Stimulated activated naive CD8-positive, alpha-beta T cell treated with anti-CD3 and anti-CD28 coated beads, Interleukin-15, Interleukin-2, amounts not matched to agents 100 ng/mL and 50 ng/mL, for 24 hours (primary cell): ENCODE results near the gene HTATIP2.
A peak's percentile ranks its signal among the peaks of the same experiment; 100 is the strongest.
"Not testable (repeated sequence)": the region's sequence is repeated elsewhere in the genome, so short reads cannot be mapped to it uniquely, and the experiment has no call there.

ENCODE experiments used
- H3K27ac Mint-ChIP-seq: one replicate; pipeline ENCODE4 v1.8.0; 2021; ENCODE audit warnings: mild to moderate bottlenecking, mixed read lengths
- H3K27me3 Mint-ChIP-seq: one replicate; pipeline ENCODE4 v1.8.0; 2021; ENCODE audit warnings: mixed read lengths
- H3K36me3 Mint-ChIP-seq: one replicate; pipeline ENCODE4 v1.8.0; 2021; ENCODE audit warnings: low read depth, mixed read lengths
- H3K4me1 Mint-ChIP-seq: one replicate; pipeline ENCODE4 v1.8.0; 2021; ENCODE audit warnings: low read depth, mixed read lengths
- H3K4me3 Mint-ChIP-seq: one replicate; pipeline ENCODE4 v1.8.0; 2021; ENCODE audit warnings: mild to moderate bottlenecking, mixed read lengths
- H3K9me3 Mint-ChIP-seq: one replicate; pipeline ENCODE4 v1.8.0; 2021; ENCODE audit warnings: mixed read lengths

HTATIP2 gene

GRCh38 chr11:20362481-20362880 lies 1.0 kb upstream of the HTATIP2 start:
- peaks cover 6% of the 10 kb centered on the region for H3K36me3 Mint-ChIP-seq
- H3K4me1 Mint-ChIP-seq: peaks cover 60% of the 10 kb centered on the region
- no peaks in the 10 kb centered on the region for H3K9me3 Mint-ChIP-seq
- peak overlapping the region; percentile 85 for H3K4me3 Mint-ChIP-seq
- no peaks in the 10 kb centered on the region for H3K27me3 Mint-ChIP-seq
- peak overlapping the region; percentile 94 for H3K27ac Mint-ChIP-seq

- peaks cover 9% of the 10 kb centered on the region for H3K36me3 Mint-ChIP-seq
- H3K27me3 Mint-ChIP-seq: no peaks in the 10 kb centered on the region
- H3K27ac Mint-ChIP-seq: peak overlapping the region; percentile 94
- H3K9me3 Mint-ChIP-seq: no peaks in the 10 kb centered on the region
- H3K4me3 Mint-ChIP-seq: peak overlapping the region; percentile 85
- H3K4me1 Mint-ChIP-seq: peaks cover 66% of the 10 kb centered on the region
Observed at GRCh38 chr11:20363149-20363499, 390 bp upstream of the HTATIP2 start.

DNA sequence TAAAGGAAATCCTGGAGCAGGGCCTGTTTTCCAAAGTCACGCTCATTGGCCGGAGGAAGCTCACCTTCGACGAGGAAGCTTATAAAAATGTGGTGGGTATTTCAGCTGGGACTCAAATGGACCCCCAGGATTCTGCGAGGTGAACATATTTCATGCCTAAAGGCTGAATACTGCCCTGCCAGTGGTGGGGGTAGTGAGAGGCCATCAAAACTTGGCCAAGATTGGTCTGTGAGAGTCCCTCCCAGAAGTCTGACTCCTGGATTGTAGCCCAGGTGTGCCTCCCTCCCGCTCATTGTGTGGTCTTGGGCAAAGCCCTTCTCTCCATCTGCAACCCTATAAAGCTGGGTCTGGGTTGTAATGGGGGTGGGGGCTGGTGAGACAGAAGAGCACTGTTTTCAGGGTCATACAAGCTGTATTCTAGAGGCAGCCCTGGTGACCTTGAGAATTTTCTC lies 853 bp downstream of the HTATIP2 start:
- Mint-ChIP-seq H3K27ac (peak overlapping the region; percentile 87), H3K9me3 (no peaks in the 10 kb centered on the region), H3K4me3 (peak overlapping the region; percentile 85), H3K4me1 (peaks cover 75% of the 10 kb centered on the region), H3K36me3 (peaks cover 22% of the 10 kb centered on the region), H3K27me3 (no peaks in the 10 kb centered on the region)

- not testable (repeated sequence) for H3K27me3 Mint-ChIP-seq, H3K9me3 Mint-ChIP-seq
- peak overlapping the region; percentile 85 for H3K4me3 Mint-ChIP-seq
- H3K4me1 Mint-ChIP-seq: peaks cover 71% of the 10 kb centered on the region
- H3K36me3 Mint-ChIP-seq: peaks cover 31% of the 10 kb centered on the region
- peak overlapping the region; percentile 45 for H3K27ac Mint-ChIP-seq
Observed at GRCh38 chr11:20365465-20365864, 2.0 kb downstream of the HTATIP2 start.

DNA sequence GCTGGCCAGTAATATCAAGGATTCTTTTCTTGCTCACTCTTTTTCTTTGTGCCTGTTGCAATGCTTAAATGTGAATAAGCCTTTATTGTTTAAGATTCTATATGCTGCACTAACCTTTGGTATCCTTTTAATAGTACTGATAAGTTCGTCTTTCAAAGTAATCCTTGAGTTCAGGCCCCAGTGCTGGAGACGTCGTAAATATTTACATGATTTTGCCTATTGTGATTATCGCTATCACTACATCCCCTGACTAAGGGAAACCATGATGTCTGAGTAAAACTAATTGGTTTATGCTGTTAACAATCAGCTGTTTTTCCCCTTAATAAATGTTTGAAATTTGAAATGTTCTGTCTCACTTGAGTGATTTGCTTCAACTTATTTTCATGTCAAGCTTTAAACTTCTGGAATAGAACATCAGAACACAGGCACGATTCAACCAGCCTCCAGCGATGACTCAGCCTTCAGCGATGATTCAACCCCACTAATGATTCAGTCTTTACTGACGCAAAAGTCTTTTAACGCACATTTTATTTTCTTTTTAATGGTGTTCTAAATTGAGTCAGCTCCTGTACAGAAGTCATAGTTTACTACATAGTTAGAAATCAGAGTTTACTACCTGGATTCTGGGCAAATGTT lies 3.9 kb downstream of the HTATIP2 start:
- Mint-ChIP-seq H3K36me3 (peaks cover 37% of the 10 kb centered on the region), H3K4me1 (peaks cover 59% of the 10 kb centered on the region), H3K27ac (peak overlapping the region; percentile 75), H3K9me3 (no peaks in the 10 kb centered on the region), H3K27me3 (no peaks in the 10 kb centered on the region), H3K4me3 (peak overlapping the region; percentile 21)

- peaks cover 44% of the 10 kb centered on the region for H3K36me3 Mint-ChIP-seq
- peak overlapping the region; percentile 42 for H3K4me3 Mint-ChIP-seq
- no peaks in the 10 kb centered on the region for H3K27me3 Mint-ChIP-seq
- no peak overlapping the region for H3K27ac Mint-ChIP-seq
- peaks cover 49% of the 10 kb centered on the region for H3K4me1 Mint-ChIP-seq
- H3K9me3 Mint-ChIP-seq: no peaks in the 10 kb centered on the region
Observed at GRCh38 chr11:20368438-20368837, 4.9 kb downstream of the HTATIP2 start.

GRCh38 chr11:20369826-20370225 lies 6.3 kb downstream of the HTATIP2 start:
- H3K4me3 Mint-ChIP-seq: no peak overlapping the region
- H3K9me3 Mint-ChIP-seq: no peaks in the 10 kb centered on the region
- no peaks in the 10 kb centered on the region for H3K27me3 Mint-ChIP-seq
- H3K4me1 Mint-ChIP-seq: peaks cover 48% of the 10 kb centered on the region
- H3K36me3 Mint-ChIP-seq: peaks cover 56% of the 10 kb centered on the region
- H3K27ac Mint-ChIP-seq: no peak overlapping the region

DNA sequence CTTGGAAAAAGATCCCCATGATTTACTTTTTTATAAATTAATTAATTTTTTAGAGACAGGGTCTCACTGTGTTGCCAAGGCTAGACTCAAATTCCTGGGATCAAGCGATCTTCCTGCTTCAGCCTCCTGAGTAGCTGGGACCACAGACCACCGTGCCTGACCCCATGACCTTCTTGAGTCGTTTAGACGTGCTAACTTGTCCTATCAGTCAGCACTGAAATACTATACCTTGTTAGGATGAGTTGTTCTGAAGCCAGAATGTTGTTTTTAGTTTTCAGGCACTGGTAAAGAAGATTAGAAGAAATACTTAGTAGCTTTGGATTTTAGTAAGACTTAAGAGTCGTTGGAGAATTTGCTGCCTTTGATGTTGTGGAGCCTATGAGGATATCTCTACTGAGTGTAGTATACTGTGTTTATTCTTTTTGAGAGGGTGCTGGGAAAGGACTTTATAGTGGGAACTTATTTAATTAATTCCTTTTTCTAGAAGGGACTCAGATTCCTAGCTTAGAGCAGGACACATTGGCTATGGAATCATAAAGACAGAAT lies 8.6 kb downstream of the HTATIP2 start:
- peaks cover 70% of the 10 kb centered on the region for H3K36me3 Mint-ChIP-seq
- H3K27ac Mint-ChIP-seq: no peak overlapping the region
- no peaks in the 10 kb centered on the region for H3K27me3 Mint-ChIP-seq
- no peak overlapping the region for H3K4me3 Mint-ChIP-seq
- H3K4me1 Mint-ChIP-seq: peaks cover 28% of the 10 kb centered on the region
- H3K9me3 Mint-ChIP-seq: no peaks in the 10 kb centered on the region

- no peaks in the 10 kb centered on the region for H3K27me3 Mint-ChIP-seq
- no peak overlapping the region for H3K27ac Mint-ChIP-seq
- peaks cover 69% of the 10 kb centered on the region for H3K36me3 Mint-ChIP-seq
- H3K4me1 Mint-ChIP-seq: peaks cover 19% of the 10 kb centered on the region
- no peaks in the 10 kb centered on the region for H3K9me3 Mint-ChIP-seq
- H3K4me3 Mint-ChIP-seq: no peak overlapping the region
Observed at GRCh38 chr11:20373147-20373546, 9.6 kb downstream of the HTATIP2 start.

GRCh38 chr11:20373568-20374209 lies 10.2 kb downstream of the HTATIP2 start:
- Mint-ChIP-seq H3K9me3 (no peaks in the 10 kb centered on the region), H3K4me1 (peaks cover 13% of the 10 kb centered on the region), H3K27me3 (no peaks in the 10 kb centered on the region), H3K36me3 (peaks cover 64% of the 10 kb centered on the region), H3K4me3 (no peak overlapping the region), H3K27ac (no peak overlapping the region)

GRCh38 chr11:20374741-20375300 lies 11.3 kb downstream of the HTATIP2 start:
- Mint-ChIP-seq H3K27me3 (no peaks in the 10 kb centered on the region), H3K4me3 (no peak overlapping the region), H3K36me3 (peaks cover 64% of the 10 kb centered on the region), H3K27ac (peak overlapping the region; percentile 34), H3K4me1 (peaks cover 9% of the 10 kb centered on the region), H3K9me3 (no peaks in the 10 kb centered on the region)

DNA sequence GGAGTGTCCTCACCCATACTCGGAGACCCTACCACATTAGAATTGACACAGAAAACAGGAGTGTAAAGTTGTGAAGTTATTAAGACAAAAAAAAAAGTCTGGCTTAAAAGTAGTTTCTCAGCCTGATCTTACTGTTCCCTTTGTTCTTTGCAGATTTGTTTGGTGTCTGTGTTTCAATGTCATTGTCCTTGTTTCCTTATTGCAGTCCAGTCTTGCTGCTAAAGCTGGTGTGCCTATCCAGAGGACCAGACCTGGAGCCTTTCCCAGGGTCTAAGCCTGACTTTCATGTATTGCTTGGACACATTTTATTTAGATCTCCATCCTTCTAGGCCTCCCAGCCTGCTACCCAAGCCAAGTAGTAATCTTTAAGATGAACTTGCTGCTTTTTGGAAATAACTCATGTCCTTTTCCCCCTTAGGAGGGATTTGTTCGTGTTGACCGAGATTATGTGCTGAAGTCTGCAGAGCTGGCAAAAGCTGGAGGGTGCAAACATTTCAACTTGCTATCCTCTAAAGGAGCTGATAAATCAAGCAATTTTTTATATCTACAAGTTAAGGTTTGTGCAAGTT lies 12.7 kb downstream of the HTATIP2 start:
- H3K4me1 Mint-ChIP-seq: peaks cover 9% of the 10 kb centered on the region
- H3K9me3 Mint-ChIP-seq: no peaks in the 10 kb centered on the region
- no peak overlapping the region for H3K27ac Mint-ChIP-seq
- H3K4me3 Mint-ChIP-seq: no peak overlapping the region
- H3K27me3 Mint-ChIP-seq: no peaks in the 10 kb centered on the region
- peaks cover 64% of the 10 kb centered on the region for H3K36me3 Mint-ChIP-seq

DNA sequence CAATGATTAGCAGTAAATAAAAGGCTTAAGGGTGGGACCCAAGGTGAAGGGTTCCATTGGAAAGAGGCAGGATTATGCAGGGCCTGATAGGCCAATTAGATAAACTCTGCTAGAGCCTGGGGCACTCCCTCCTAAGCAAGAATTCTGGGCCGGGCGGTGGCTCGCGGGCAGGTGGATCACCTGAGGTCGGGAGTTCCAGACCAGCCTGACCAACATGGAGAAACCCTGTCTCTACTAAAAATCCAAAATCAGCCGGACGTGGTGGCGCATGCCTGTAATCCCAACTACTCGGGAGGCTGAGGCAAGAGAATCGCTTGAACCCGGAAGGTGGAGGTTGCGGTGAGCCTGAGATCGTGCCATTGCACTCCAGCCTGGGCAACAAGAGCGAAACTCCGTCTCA lies 22.5 kb downstream of the HTATIP2 start:
- H3K4me3 Mint-ChIP-seq: peak overlapping the region; percentile 97
- peak overlapping the region; percentile 94 for H3K27ac Mint-ChIP-seq
- peaks cover 49% of the 10 kb centered on the region for H3K36me3 Mint-ChIP-seq
- H3K9me3 Mint-ChIP-seq, H3K27me3 Mint-ChIP-seq: not testable (repeated sequence)
- peaks cover 37% of the 10 kb centered on the region for H3K4me1 Mint-ChIP-seq

DNA sequence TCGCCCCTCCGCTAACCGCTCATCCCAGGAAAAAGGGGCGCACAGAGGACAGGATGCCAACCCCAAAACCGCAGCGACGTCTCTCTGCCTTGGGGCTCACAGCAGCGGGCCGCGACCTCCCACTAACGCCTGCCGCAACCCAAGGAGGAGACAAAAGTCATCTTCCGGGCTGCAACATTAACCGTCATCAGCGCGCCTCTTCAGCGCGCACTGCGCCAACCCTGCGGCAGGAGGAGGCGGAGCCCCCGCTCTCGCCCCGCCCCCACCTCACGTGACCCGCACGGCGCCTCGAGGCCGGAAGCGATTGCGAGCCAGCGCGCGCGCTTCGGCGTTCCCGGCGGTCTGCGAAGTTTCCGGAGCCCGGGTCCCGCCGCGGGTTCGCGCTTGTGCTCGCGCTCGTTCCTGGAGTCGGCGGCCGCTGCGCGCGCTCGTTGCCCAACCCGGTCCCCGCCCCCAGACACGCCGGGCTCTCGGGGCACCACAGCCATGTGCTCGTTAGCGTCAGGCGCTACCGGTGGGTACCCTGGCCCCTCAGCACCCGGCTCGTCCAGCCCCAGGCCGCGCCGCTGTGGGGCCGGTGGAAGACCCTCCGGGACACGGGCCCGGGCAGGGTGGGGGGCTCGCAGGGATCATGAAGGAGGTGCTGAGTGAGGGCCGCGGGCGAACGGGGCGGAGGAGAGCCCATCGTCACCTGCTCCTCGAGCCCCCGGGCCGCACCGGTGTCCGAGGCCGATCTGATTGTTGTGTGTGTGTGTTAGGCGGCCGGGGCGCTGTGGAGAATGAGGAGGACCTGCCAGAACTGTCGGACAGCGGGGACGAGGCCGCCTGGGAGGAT lies 24.0 kb downstream of the HTATIP2 start, which contains the start of gene PRMT3:
Gene PRMT3 (plus strand): TSS at position 456 of the 835 bp plus-strand sequence. CDS start 31 bp downstream, at position 487.
- peaks cover 55% of the 10 kb centered on the region for H3K36me3 Mint-ChIP-seq
- H3K4me3 Mint-ChIP-seq: peak within 1 kb of the TSS; percentile 97
- peak within 1 kb of the TSS; percentile 99 for H3K27ac Mint-ChIP-seq
- H3K4me1 Mint-ChIP-seq: peaks cover 42% of the 10 kb centered on the region
- no peaks in the 10 kb centered on the region for H3K27me3 Mint-ChIP-seq
- H3K9me3 Mint-ChIP-seq: no peaks in the 10 kb centered on the region
